Coronary artery (tissue), 2 donors: Measurements from ENCODE around the gene GDF10.

Experiments used
- DNase-seq: peaks from one replicate; pipeline ENCODE4 v3.0.0-alpha.2; 2017; ENCODE audit warnings: low spot score
- H3K27ac ChIP-seq, 2 donors: fragments of 200-600 bp; sonication (generic); one replicate each; pipeline ENCODE4 v1.5.1; 2016 to 2019
- H3K4me3 ChIP-seq: fragments of 200-600 bp; sonication (generic); 2 replicates; pipeline ENCODE4 v1.5.1; 2016; ENCODE audit warnings: mild to moderate bottlenecking, moderate library complexity
- TF ChIP-seq, protein P1 (sequence below): fragments of 200-600 bp; sonication (generic); IDR thresholded peaks from one replicate; pipeline ENCODE4 v1.5.1; 2019; ENCODE audit warnings: antibody characterized with exemption

The GDF10 gene

GRCh38 chr10:47279276-47279675 is 20.7 kb upstream of the GDF10 start:
- Histone ChIP-seq H3K27ac (no peak overlapping the region), H3K4me3 (no peak overlapping the region)
- no peak for DNase-seq
- TF ChIP-seq, protein P1, sequence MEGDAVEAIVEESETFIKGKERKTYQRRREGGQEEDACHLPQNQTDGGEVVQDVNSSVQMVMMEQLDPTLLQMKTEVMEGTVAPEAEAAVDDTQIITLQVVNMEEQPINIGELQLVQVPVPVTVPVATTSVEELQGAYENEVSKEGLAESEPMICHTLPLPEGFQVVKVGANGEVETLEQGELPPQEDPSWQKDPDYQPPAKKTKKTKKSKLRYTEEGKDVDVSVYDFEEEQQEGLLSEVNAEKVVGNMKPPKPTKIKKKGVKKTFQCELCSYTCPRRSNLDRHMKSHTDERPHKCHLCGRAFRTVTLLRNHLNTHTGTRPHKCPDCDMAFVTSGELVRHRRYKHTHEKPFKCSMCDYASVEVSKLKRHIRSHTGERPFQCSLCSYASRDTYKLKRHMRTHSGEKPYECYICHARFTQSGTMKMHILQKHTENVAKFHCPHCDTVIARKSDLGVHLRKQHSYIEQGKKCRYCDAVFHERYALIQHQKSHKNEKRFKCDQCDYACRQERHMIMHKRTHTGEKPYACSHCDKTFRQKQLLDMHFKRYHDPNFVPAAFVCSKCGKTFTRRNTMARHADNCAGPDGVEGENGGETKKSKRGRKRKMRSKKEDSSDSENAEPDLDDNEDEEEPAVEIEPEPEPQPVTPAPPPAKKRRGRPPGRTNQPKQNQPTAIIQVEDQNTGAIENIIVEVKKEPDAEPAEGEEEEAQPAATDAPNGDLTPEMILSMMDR = no peak

GRCh38 chr10:47282005-47282656 is 17.9 kb upstream of the GDF10 start:
- Histone ChIP-seq H3K4me3 (no peak overlapping the region), H3K27ac (no peak overlapping the region)
- TF ChIP-seq, protein P1 = no peak
- no peak for DNase-seq

DNA sequence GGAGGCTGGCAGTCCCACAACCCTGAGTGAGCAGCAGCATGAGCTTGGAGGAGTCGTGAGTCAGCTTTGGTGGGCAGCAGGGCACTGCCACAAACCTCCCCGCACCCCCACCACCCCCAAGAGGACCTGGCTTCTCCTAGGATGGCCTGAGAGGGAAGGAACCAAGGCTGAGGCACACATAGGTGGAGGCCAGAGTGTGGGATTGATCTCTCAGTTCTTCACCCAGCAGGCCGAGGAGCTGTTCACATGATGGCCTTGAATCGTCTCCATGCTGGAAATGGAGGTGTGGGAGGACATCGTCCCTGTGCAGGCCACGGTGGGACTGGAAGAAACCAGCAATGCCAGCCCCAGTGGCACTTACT is 17.4 kb upstream of the GDF10 start:
- Histone ChIP-seq H3K27ac (no peak overlapping the region), H3K4me3 (no peak overlapping the region)
- DNase-seq = peak; percentile 62
- TF ChIP-seq, protein P1 = no peak

DNA sequence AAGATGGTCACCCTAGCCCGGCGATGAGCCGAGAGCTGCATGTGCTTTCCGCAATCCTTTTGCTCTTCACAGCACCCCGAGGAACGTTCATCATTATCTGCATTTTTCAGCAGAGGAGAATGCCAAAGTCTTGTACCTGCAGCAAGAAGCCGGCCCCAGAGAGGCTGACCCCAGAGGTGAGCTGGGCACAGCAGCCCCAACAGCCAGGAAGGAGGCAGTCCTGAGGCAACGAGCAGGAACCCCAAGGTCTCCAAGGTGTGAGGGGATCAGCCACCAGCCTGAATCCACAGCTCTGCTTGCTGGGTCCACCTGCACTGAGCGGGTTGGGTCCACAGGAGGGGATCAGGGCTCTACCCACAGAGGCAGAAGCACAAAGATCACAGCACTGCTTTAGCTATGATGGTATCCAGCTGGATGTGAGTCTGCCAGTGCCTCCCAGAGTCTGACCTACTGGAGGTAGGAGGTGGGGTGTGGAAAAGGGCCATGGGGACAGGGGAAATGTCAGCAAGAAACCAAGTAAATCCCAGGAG is 16.8 kb upstream of the GDF10 start:
- TF ChIP-seq, protein P1 = no peak
- Histone ChIP-seq H3K27ac (no peak overlapping the region), H3K4me3 (no peak overlapping the region)
- no peak for DNase-seq

- no peak overlapping the region for H3K4me3 ChIP-seq
- TF ChIP-seq, protein P1 = no peak
- no peak for DNase-seq
- H3K27ac ChIP-seq = no peak overlapping the region
Measured at GRCh38 chr10:47283848-47284247, 16.1 kb upstream of the GDF10 start.

DNA sequence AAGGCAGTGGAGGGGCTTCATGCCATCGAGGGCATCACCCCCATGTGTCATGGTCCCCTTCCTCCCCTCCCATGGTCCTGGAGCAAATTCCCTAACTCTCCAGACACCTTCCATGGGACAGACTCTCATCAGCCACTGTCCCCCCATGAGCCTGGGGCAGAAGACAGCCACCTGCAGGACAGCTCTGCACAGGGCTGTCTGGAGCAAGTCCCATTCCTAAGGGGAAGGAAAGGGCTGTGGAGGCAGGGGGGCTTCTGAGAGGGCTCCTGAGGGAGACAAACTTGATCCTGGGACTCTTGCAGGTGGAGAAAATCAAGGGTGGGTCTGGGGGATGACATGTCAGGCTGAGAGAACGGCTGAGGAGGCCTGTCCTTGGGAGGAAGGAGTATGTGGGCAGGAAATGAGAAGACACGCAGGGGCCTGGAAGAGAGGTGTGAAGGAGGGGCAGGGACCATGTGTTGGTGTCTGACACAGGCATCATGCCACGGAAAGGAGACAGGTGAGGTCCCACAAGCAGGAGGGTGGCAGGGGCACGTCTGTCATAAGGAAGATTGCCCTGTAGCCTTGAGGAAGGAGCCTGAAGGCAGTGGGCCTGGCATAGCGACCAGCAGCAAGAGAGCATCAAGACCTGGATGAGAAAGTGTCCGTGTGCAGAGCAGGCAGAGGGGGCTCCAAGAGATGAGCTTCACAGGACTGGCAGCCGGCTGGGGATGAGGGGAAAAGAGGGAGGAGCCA is 14.4 kb upstream of the GDF10 start:
- Histone ChIP-seq H3K27ac (no peak overlapping the region), H3K4me3 (no peak overlapping the region)
- TF ChIP-seq, protein P1 = no peak
- DNase-seq = no peak

DNA sequence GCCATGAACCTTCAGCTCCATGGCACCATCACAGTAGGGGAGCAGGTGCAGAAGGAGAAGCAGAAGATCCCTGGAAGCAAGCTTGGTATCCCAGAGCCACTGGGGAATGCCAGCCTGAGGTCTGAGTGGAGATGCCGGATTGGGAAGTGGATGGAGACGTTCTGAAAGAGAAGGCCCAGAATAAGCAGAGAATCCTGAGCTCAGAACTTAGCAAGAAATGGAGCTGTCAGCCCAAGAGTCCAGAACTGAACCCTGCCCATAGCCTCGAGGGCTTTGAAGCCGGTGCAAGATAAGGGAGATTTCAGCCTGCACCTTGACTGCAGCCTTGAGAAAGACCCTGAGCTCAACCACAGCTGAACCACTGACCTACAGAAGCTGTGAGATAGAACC is 13.9 kb upstream of the GDF10 start:
- no peak overlapping the region for H3K27ac ChIP-seq
- TF ChIP-seq, protein P1 = no peak
- DNase-seq = no peak

More for the DNA sequence above, 13.9 kb upstream of the GDF10 start:
- no peak overlapping the region for H3K4me3 ChIP-seq
